ENCODE data around the gene POLR3GL.

The POLR3GL gene

DNA sequence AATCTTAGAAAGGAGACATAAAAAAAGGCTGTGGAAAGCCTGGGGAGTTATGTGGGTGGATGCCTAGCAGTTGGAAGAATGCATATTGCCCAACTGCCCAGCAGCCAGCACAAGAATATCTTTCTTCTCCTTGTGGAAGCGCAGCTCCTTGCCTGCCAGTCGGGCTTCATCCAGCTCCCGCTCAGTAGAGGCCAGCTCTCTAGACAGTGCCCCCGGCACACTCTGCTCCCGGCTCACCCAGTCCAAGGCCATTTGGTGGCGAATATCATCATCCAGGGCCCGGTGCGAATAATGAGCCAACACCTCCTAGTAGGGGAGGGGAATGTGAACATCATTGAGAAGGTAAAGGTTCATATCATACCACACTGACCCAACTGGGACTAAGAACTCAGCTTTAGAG is 28.2 kb upstream of the POLR3GL start:
- H3K79me2 ChIP-seq (ENCODE audit: control insufficient read depth, insufficient read depth, low read length, poor library complexity), result no peaks in the 10 kb centered on the region
- H4K8ac ChIP-seq (ENCODE audit: low read depth, low read length), result no peak overlapping the region
- no peak overlapping the region for H3K14ac ChIP-seq (ENCODE audit: low read length)
- no peaks in the 10 kb centered on the region for H3K79me1 ChIP-seq (ENCODE audit: low read length)
- H3K4me2 ChIP-seq (ENCODE audit: low read length), result no peak overlapping the region
- H3K27me3 ChIP-seq (ENCODE audit: insufficient read depth, low read length), result no peaks in the 10 kb centered on the region
- no peak overlapping the region for H4K12ac ChIP-seq (ENCODE audit: low read depth, low read length)
- DNase-seq, result peak; percentile 53 to 69
- no peaks in the 10 kb centered on the region for H3K4me1 ChIP-seq (ENCODE audit: control insufficient read depth in 1 of 2, insufficient read depth in 2 of 2, low read length in 2 of 2)
- H3K4me3 ChIP-seq (ENCODE audit: low read depth, low read length), result no peak overlapping the region
- no peak overlapping the region for H2BK12ac ChIP-seq (ENCODE audit: low read length)
- H3K9me3 ChIP-seq (ENCODE audit: insufficient read depth, low read depth, low read length), result no peaks in the 10 kb centered on the region
- H3K23ac ChIP-seq (ENCODE audit: low read length), result no peak overlapping the region
- H2BK5ac ChIP-seq (ENCODE audit: low read depth, low read length, poor library complexity), result no peak overlapping the region
- no peak overlapping the region for H4K91ac ChIP-seq (ENCODE audit: low read depth, low read length)
- no peak overlapping the region for H3K9ac ChIP-seq (ENCODE audit: low read length)
- no peaks in the 10 kb centered on the region for H3K36me3 ChIP-seq (ENCODE audit: control insufficient read depth in 1 of 2, insufficient read depth in 2 of 2, low read length in 2 of 2)
- WGBS (ENCODE audit: extremely low coverage, insufficient coverage, insufficient read length), result no CpG with 5 or more reads among the region's 8 CpGs
- no peak overlapping the region for H3K18ac ChIP-seq (ENCODE audit: low read length)
- no peak overlapping the region for H2AFZ ChIP-seq (ENCODE audit: insufficient read depth, low read length, poor library complexity)
- no peak overlapping the region for H2AK5ac ChIP-seq (ENCODE audit: low read length)
- no peak overlapping the region for H3K27ac ChIP-seq (ENCODE audit: low read depth, low read length)
- H2BK120ac ChIP-seq (ENCODE audit: insufficient read depth, low read length, poor library complexity), result no peak overlapping the region
- H3K4ac ChIP-seq (ENCODE audit: low read depth, low read length), result no peak overlapping the region

DNA sequence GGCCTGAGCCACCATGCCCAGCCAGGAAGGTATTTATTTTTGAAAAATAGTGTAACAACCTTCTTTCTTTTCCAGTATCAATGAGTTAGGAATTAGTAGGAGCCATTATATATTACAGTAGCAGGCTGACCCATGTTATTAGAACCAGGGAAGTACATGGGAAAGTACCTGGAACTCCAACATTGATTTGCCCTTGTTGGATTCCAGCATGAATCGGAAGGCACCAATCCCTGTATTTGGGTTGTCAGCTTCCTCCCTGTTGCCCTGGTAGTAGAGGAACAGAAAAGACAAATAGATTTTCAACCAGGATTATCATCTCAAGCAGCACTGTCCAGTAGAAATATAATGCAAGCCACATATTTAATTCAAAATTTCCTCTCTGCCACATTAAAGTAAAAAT is 27.1 kb upstream of the POLR3GL start:
- no CpG with 5 or more reads among the region's 1 CpG for WGBS (ENCODE audit: extremely low coverage, insufficient coverage, insufficient read length)
- no peaks in the 10 kb centered on the region for H3K79me2 ChIP-seq (ENCODE audit: control insufficient read depth, insufficient read depth, low read length, poor library complexity)
- no peak overlapping the region for H3K4ac ChIP-seq (ENCODE audit: low read depth, low read length)
- no peak for DNase-seq
- H3K14ac ChIP-seq (ENCODE audit: low read length), result no peak overlapping the region
- H2BK5ac ChIP-seq (ENCODE audit: low read depth, low read length, poor library complexity), result no peak overlapping the region
- H3K23ac ChIP-seq (ENCODE audit: low read length), result no peak overlapping the region
- H3K4me3 ChIP-seq (ENCODE audit: low read depth, low read length), result no peak overlapping the region
- H2AFZ ChIP-seq (ENCODE audit: insufficient read depth, low read length, poor library complexity), result no peak overlapping the region
- H3K9ac ChIP-seq (ENCODE audit: low read length), result no peak overlapping the region
- H3K27ac ChIP-seq (ENCODE audit: low read depth, low read length), result no peak overlapping the region
- H2BK12ac ChIP-seq (ENCODE audit: low read length), result no peak overlapping the region
- H3K4me2 ChIP-seq (ENCODE audit: low read length), result no peak overlapping the region
- no peaks in the 10 kb centered on the region for H3K36me3 ChIP-seq (ENCODE audit: control insufficient read depth in 1 of 2, insufficient read depth in 2 of 2, low read length in 2 of 2)
- H3K27me3 ChIP-seq (ENCODE audit: insufficient read depth, low read length), result no peaks in the 10 kb centered on the region
- no peak overlapping the region for H4K12ac ChIP-seq (ENCODE audit: low read depth, low read length)
- H4K8ac ChIP-seq (ENCODE audit: low read depth, low read length), result no peak overlapping the region
- no peak overlapping the region for H2AK5ac ChIP-seq (ENCODE audit: low read length)
- no peak overlapping the region for H2BK120ac ChIP-seq (ENCODE audit: insufficient read depth, low read length, poor library complexity)
- no peaks in the 10 kb centered on the region for H3K9me3 ChIP-seq (ENCODE audit: insufficient read depth, low read depth, low read length)
- H3K18ac ChIP-seq (ENCODE audit: low read length), result no peak overlapping the region
- no peak overlapping the region for H4K91ac ChIP-seq (ENCODE audit: low read depth, low read length)
- no peaks in the 10 kb centered on the region for H3K4me1 ChIP-seq (ENCODE audit: control insufficient read depth in 1 of 2, insufficient read depth in 2 of 2, low read length in 2 of 2)
- no peaks in the 10 kb centered on the region for H3K79me1 ChIP-seq (ENCODE audit: low read length)

DNA sequence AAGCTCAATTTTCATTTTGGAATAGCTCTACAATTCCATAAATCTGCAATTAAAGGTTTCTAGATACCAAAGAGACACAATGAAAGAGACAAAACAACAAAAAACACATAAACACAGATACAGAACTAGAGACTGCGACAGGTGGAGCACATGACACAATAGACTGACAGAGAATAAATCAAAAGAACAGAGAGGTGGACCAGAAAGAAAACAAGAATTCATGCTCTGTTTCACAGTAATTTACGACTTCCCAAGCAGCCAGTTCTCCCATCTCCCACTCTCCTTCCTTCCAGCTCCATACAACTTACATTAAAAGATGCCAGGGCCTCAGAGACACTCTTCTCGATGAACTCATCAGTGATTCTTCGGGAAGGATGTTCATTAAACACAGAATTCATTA is 22.1 kb upstream of the POLR3GL start:
- Histone ChIP-seq H3K18ac (ENCODE audit: low read length) (no peak overlapping the region), H4K91ac (ENCODE audit: low read depth, low read length) (no peak overlapping the region), H3K23ac (ENCODE audit: low read length) (no peak overlapping the region), H4K12ac (ENCODE audit: low read depth, low read length) (no peak overlapping the region), H3K9me3 (ENCODE audit: insufficient read depth, low read depth, low read length) (no peaks in the 10 kb centered on the region), H3K79me2 (ENCODE audit: control insufficient read depth, insufficient read depth, low read length, poor library complexity) (no peaks in the 10 kb centered on the region), H2AFZ (ENCODE audit: insufficient read depth, low read length, poor library complexity) (no peak overlapping the region), H2AK5ac (ENCODE audit: low read length) (no peak overlapping the region), H3K4me2 (ENCODE audit: low read length) (no peak overlapping the region), H2BK120ac (ENCODE audit: insufficient read depth, low read length, poor library complexity) (no peak overlapping the region), H3K27ac (ENCODE audit: low read depth, low read length) (no peak overlapping the region), H3K4me3 (ENCODE audit: low read depth, low read length) (no peak overlapping the region), H3K4ac (ENCODE audit: low read depth, low read length) (no peak overlapping the region), H3K14ac (ENCODE audit: low read length) (no peak overlapping the region), H3K79me1 (ENCODE audit: low read length) (no peaks in the 10 kb centered on the region), H4K8ac (ENCODE audit: low read depth, low read length) (no peak overlapping the region), H3K9ac (ENCODE audit: low read length) (no peak overlapping the region), H2BK5ac (ENCODE audit: low read depth, low read length, poor library complexity) (no peak overlapping the region), H3K27me3 (ENCODE audit: insufficient read depth, low read length) (no peaks in the 10 kb centered on the region), H3K36me3 (ENCODE audit: control insufficient read depth in 1 of 2, insufficient read depth in 2 of 2, low read length in 2 of 2) (no peaks in the 10 kb centered on the region), H2BK12ac (ENCODE audit: low read length) (no peak overlapping the region), H3K4me1 (ENCODE audit: control insufficient read depth in 1 of 2, insufficient read depth in 2 of 2, low read length in 2 of 2) (no peaks in the 10 kb centered on the region)
- DNase-seq, result no peak
- WGBS (ENCODE audit: extremely low coverage, insufficient coverage, insufficient read length), result no CpG with 5 or more reads among the region's 4 CpGs

DNA sequence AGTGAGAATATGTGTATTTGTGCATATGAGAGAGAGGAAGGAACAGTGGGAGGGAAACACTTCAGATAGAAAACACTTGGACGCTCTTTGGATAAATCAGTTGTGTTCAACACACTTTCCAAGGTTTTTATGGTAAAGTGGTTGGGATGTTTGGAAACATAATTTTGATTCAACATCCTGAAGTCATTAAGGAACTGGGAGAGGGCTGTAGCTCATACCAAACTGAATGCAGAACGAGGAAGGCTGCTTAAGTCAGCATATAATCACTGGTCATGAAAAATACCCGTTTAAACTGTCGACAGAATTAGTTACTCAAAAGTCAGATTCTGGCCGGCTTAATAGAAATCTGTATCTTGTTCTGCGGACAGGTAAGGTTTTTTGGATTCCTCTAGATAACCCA is 21.6 kb upstream of the POLR3GL start:
- Histone ChIP-seq H2BK120ac (ENCODE audit: insufficient read depth, low read length, poor library complexity) (no peak overlapping the region), H2AK5ac (ENCODE audit: low read length) (no peak overlapping the region), H2AFZ (ENCODE audit: insufficient read depth, low read length, poor library complexity) (no peak overlapping the region), H3K9me3 (ENCODE audit: insufficient read depth, low read depth, low read length) (no peaks in the 10 kb centered on the region), H3K9ac (ENCODE audit: low read length) (no peak overlapping the region), H3K4ac (ENCODE audit: low read depth, low read length) (no peak overlapping the region), H3K4me1 (ENCODE audit: control insufficient read depth in 1 of 2, insufficient read depth in 2 of 2, low read length in 2 of 2) (no peaks in the 10 kb centered on the region), H3K4me2 (ENCODE audit: low read length) (no peak overlapping the region), H4K8ac (ENCODE audit: low read depth, low read length) (no peak overlapping the region), H2BK5ac (ENCODE audit: low read depth, low read length, poor library complexity) (no peak overlapping the region), H3K36me3 (ENCODE audit: control insufficient read depth in 1 of 2, insufficient read depth in 2 of 2, low read length in 2 of 2) (no peaks in the 10 kb centered on the region), H3K18ac (ENCODE audit: low read length) (no peak overlapping the region), H4K12ac (ENCODE audit: low read depth, low read length) (no peak overlapping the region), H2BK12ac (ENCODE audit: low read length) (no peak overlapping the region), H3K14ac (ENCODE audit: low read length) (no peak overlapping the region), H3K23ac (ENCODE audit: low read length) (no peak overlapping the region), H4K91ac (ENCODE audit: low read depth, low read length) (no peak overlapping the region), H3K79me2 (ENCODE audit: control insufficient read depth, insufficient read depth, low read length, poor library complexity) (no peaks in the 10 kb centered on the region), H3K79me1 (ENCODE audit: low read length) (no peaks in the 10 kb centered on the region), H3K27ac (ENCODE audit: low read depth, low read length) (no peak overlapping the region), H3K4me3 (ENCODE audit: low read depth, low read length) (no peak overlapping the region), H3K27me3 (ENCODE audit: insufficient read depth, low read length) (no peaks in the 10 kb centered on the region)
- no peak for DNase-seq
- WGBS (ENCODE audit: extremely low coverage, insufficient coverage, insufficient read length), result no CpG with 5 or more reads among the region's 6 CpGs
